Smooth muscle cell (in vitro differentiated cells): ENCODE data around the gene UGT2A3. TPM values are rescaled to one million over a fixed set of nuclear protein-coding genes. Genes with fewer than 3 reads are reported as not detected.
"Not testable (repeated sequence)": the region's sequence is repeated elsewhere in the genome, so short reads cannot be mapped to it uniquely, and the experiment has no call there.

Experiments
- DNase-seq: peaks from one replicate; lab custom pipeline; 2025; ENCODE audit not compliant: unreplicated experiment; lab: John Stamatoyannopoulos, UW
- H2AFZ ChIP-seq: fragments of 200-600 bp; sonication (generic); 2 replicates; pipeline ENCODE4 v1.6.0; 2016; ENCODE audit warnings: antibody characterized with exemption, low read depth, mild to moderate bottlenecking
- H3F3A ChIP-seq: fragments of 200-600 bp; sonication (generic); 2 replicates; pipeline ENCODE4 v1.6.0; 2017; ENCODE audit warnings: antibody characterized with exemption, low read depth
- H3K27ac ChIP-seq: fragments of 200-600 bp; sonication (generic); 2 replicates; pipeline ENCODE4 v1.5.1; 2016; ENCODE audit warnings: low read depth, mild to moderate bottlenecking
- H3K27me3 ChIP-seq: fragments of 200-600 bp; sonication (generic); 2 replicates; pipeline ENCODE4 v1.6.1; 2016; ENCODE audit warnings: low read depth, mild to moderate bottlenecking
- H3K36me3 ChIP-seq: fragments of 200-600 bp; sonication (generic); 2 replicates; pipeline ENCODE4 v1.5.1; 2016; ENCODE audit warnings: low read depth
- H3K4me1 ChIP-seq: fragments of 200-600 bp; sonication (generic); 2 replicates; pipeline ENCODE4 v1.5.1; 2016; ENCODE audit warnings: low read depth
- H3K4me2 ChIP-seq: fragments of 200-600 bp; sonication (generic); 2 replicates; pipeline ENCODE4 v1.6.0; 2016; ENCODE audit warnings: mild to moderate bottlenecking
- H3K4me3 ChIP-seq: fragments of 200-600 bp; sonication (generic); 2 replicates; pipeline ENCODE4 v1.5.1; 2016; ENCODE audit warnings: mild to moderate bottlenecking
- H3K79me2 ChIP-seq: fragments of 200-600 bp; sonication (generic); 2 replicates; pipeline ENCODE4 v1.6.0; 2016; ENCODE audit warnings: low read depth, mild to moderate bottlenecking
- H3K9ac ChIP-seq: fragments of 200-600 bp; sonication (generic); 2 replicates; pipeline ENCODE4 v1.6.0; 2016; ENCODE audit warnings: low read depth
- H3K9me3 ChIP-seq: fragments of 200-600 bp; sonication (generic); replicated peaks from 2 replicates; pipeline ENCODE4 v1.5.1; 2016; ENCODE audit warnings: low read depth
- H4K20me1 ChIP-seq: fragments of 200-600 bp; sonication (generic); 2 replicates; pipeline ENCODE4 v1.6.0; 2016; ENCODE audit warnings: low read depth
- CTCF ChIP-seq: fragments of 200-600 bp; sonication (generic); IDR thresholded peaks from 2 replicates; pipeline ENCODE4 v1.5.1; 2017; ENCODE audit warnings: borderline replicate concordance, mild to moderate bottlenecking, antibody characterized with exemption; ENCODE audit not compliant: insufficient read depth, poor library complexity, severe bottlenecking
- WGBS: methylation state at CpG from one replicate; pipeline ENCODE4 v1.1.7; 2016; ENCODE audit warnings: low lambda C conversion rate; 5-methylcytosine and 5-hydroxymethylcytosine counted together
- polyA plus RNA-seq: library from polyadenylated mRNA; unstranded; fragments of >200 nt; fragmentation: Nextera tagmentation; extraction: Ambion mirVana; gene quantifications from 2 replicates; pipeline ENCODE4 v1.2.1, GENCODE V29; 2016
- total RNA-seq: library from RNA; depleted of rRNA; stranded (reverse); fragments of >200 nt; gene quantifications from 2 replicates; pipeline ENCODE4 v1.2.3, GENCODE V29; 2014

The UGT2A3 gene
- total and polyA plus RNA-seq, 2 experiments from 2014 or later, result not detected

- no peaks in the 10 kb centered on the region for H3F3A ChIP-seq
- no peak overlapping the region for H3K4me2 ChIP-seq
- no peaks in the 10 kb centered on the region for H3K4me1 ChIP-seq
- no peaks in the 10 kb centered on the region for H3K36me3 ChIP-seq
- H2AFZ ChIP-seq, result no peak overlapping the region
- H4K20me1 ChIP-seq, result no peaks in the 10 kb centered on the region
- H3K9ac ChIP-seq, result no peak overlapping the region
- no peaks in the 10 kb centered on the region for H3K27me3 ChIP-seq
- H3K4me3 ChIP-seq, result no peak overlapping the region
- H3K9me3 ChIP-seq, result no peaks in the 10 kb centered on the region
- H3K27ac ChIP-seq, result no peak overlapping the region
- no peaks in the 10 kb centered on the region for H3K79me2 ChIP-seq
- WGBS, result 93% methylated on average over 2 of the region's 2 CpGs
- DNase-seq, result no peak
- TF ChIP-seq CTCF, result no peak
Measured at GRCh38 chr4:68960294-68961163, 8.9 kb upstream of the UGT2A3 start.

- not testable (repeated sequence) for H3K4me2 ChIP-seq, H3K36me3 ChIP-seq, H3K9me3 ChIP-seq, H3K4me1 ChIP-seq, H3F3A ChIP-seq, H3K4me3 ChIP-seq, H3K9ac ChIP-seq, H2AFZ ChIP-seq, H3K27me3 ChIP-seq, H3K27ac ChIP-seq, H4K20me1 ChIP-seq, DNase-seq, H3K79me2 ChIP-seq
- 95% methylated on average over 2 of the region's 2 CpGs for WGBS
Measured at GRCh38 chr4:68959085-68959484, 7.5 kb upstream of the UGT2A3 start.

GRCh38 chr4:68954126-68954525 lies 2.5 kb upstream of the UGT2A3 start:
- Histone ChIP-seq H3K4me3 (no peak overlapping the region), H3K4me2 (no peak overlapping the region), H3K27ac (no peak overlapping the region), H3F3A (no peaks in the 10 kb centered on the region), H4K20me1 (no peaks in the 10 kb centered on the region), H3K9me3 (no peaks in the 10 kb centered on the region), H3K36me3 (no peaks in the 10 kb centered on the region), H2AFZ (no peak overlapping the region), H3K9ac (no peak overlapping the region), H3K79me2 (no peaks in the 10 kb centered on the region), H3K27me3 (no peaks in the 10 kb centered on the region), H3K4me1 (peaks cover 5% of the 10 kb centered on the region)
- DNase-seq, result no peak
- 87% methylated on average over 3 of the region's 3 CpGs for WGBS
- no peak for TF ChIP-seq CTCF

GRCh38 chr4:68953056-68953596 lies 1.5 kb upstream of the UGT2A3 start:
- H4K20me1 ChIP-seq, result no peaks in the 10 kb centered on the region
- H3K9me3 ChIP-seq, result no peaks in the 10 kb centered on the region
- no peaks in the 10 kb centered on the region for H3F3A ChIP-seq
- no peaks in the 10 kb centered on the region for H3K36me3 ChIP-seq
- no peak overlapping the region for H3K27ac ChIP-seq
- H3K27me3 ChIP-seq, result no peaks in the 10 kb centered on the region
- no peak overlapping the region for H3K4me3 ChIP-seq
- no peak for TF ChIP-seq CTCF
- no peaks in the 10 kb centered on the region for H3K79me2 ChIP-seq
- 21% methylated on average over 2 of the region's 2 CpGs for WGBS
- H3K9ac ChIP-seq, result no peak overlapping the region
- H3K4me2 ChIP-seq, result no peak overlapping the region
- H3K4me1 ChIP-seq, result peaks cover 5% of the 10 kb centered on the region
- no peak overlapping the region for H2AFZ ChIP-seq
- no peak for DNase-seq
